OCI-LY1 (cell line): ENCODE data around the gene C1orf115.

Experiments used
- H2AFZ ChIP-seq: fragments of 200-600 bp; sonication (generic), shearing (Covaris generic); 2 replicates; pipeline ENCODE4 v1.6.0; 2014; ENCODE audit warnings: antibody characterized with exemption, mild to moderate bottlenecking, low read length
- H3F3A ChIP-seq: fragments of 200-600 bp; sonication (generic), shearing (Covaris generic); 2 replicates; pipeline ENCODE4 v1.6.0; 2014; ENCODE audit warnings: mild to moderate bottlenecking, antibody characterized with exemption, low read length, moderate library complexity; ENCODE audit not compliant: insufficient read depth
- H3K27ac ChIP-seq: fragments of 200-600 bp; sonication (generic); 2 replicates; pipeline ENCODE4 v1.5.1; 2014; ENCODE audit warnings: low read length, mixed run types, mild to moderate bottlenecking, low read depth; ENCODE audit not compliant: poor library complexity, severe bottlenecking
- H3K27me3 ChIP-seq: fragments of 200-600 bp; sonication (generic); 2 replicates; pipeline ENCODE4 v1.6.0; 2014; ENCODE audit warnings: antibody characterized with exemption, mild to moderate bottlenecking, low read length, moderate library complexity; ENCODE audit not compliant: insufficient read depth
- H3K36me3 ChIP-seq: fragments of 200-600 bp; sonication (generic); 2 replicates; pipeline ENCODE4 v1.6.1; 2014; ENCODE audit warnings: mild to moderate bottlenecking, antibody characterized with exemption, low read length, moderate library complexity, mixed read lengths; ENCODE audit not compliant: insufficient read depth
- H3K4me1 ChIP-seq: fragments of 200-600 bp; sonication (generic); 2 replicates; pipeline ENCODE4 v1.5.1; 2014; ENCODE audit warnings: mild to moderate bottlenecking, low read length, moderate library complexity; ENCODE audit not compliant: insufficient read depth, severe bottlenecking
- H3K4me2 ChIP-seq: fragments of 200-600 bp; sonication (generic), shearing (Covaris generic); 2 replicates; pipeline ENCODE4 v1.6.1; 2014; ENCODE audit warnings: low read length
- H3K4me3 ChIP-seq: fragments of 200-600 bp; sonication (generic); 2 replicates; pipeline ENCODE4 v1.5.1; 2014; ENCODE audit warnings: low read length, low read depth, mild to moderate bottlenecking, mixed read lengths; ENCODE audit not compliant: poor library complexity, severe bottlenecking
- H3K79me2 ChIP-seq: fragments of 200-600 bp; shearing (Covaris generic); 2 replicates; pipeline ENCODE4 v1.6.1; 2016; ENCODE audit warnings: mixed run types, low read length, mixed read lengths; ENCODE audit not compliant: insufficient read depth
- H3K9ac ChIP-seq: fragments of 200-600 bp; sonication (generic), shearing (Covaris generic); 2 replicates; pipeline ENCODE4 v1.6.1; 2014; ENCODE audit warnings: mild to moderate bottlenecking, low read length, mixed read lengths
- H3K9me2 ChIP-seq: fragments of 200-600 bp; sonication (generic), shearing (Covaris generic); 2 replicates; pipeline ENCODE4 v1.6.1; 2014; ENCODE audit warnings: low read depth, mild to moderate bottlenecking, low read length, mixed read lengths
- H3K9me3 ChIP-seq: fragments of 200-600 bp; shearing (Covaris generic); 2 replicates; pipeline ENCODE4 v1.6.1; 2014; ENCODE audit warnings: low read length, mixed read lengths
- H4K20me1 ChIP-seq: fragments of 200-600 bp; sonication (generic), shearing (Covaris generic); 2 replicates; pipeline ENCODE4 v1.6.0; 2016; ENCODE audit warnings: mild to moderate bottlenecking, low read length; ENCODE audit not compliant: insufficient read depth
- CTCF ChIP-seq: fragments of 200-600 bp; sonication (generic), shearing (Covaris generic); IDR thresholded peaks from 2 replicates; pipeline ENCODE4 v1.5.1; 2017; ENCODE audit warnings: mild to moderate bottlenecking, antibody characterized with exemption, low read length, moderate library complexity, mixed read lengths
- EZH2 ChIP-seq: fragments of 200-600 bp; sonication (generic), shearing (Covaris generic); IDR thresholded peaks from 2 replicates; pipeline ENCODE4 v1.8.0; 2017; ENCODE audit warnings: borderline replicate concordance, mixed run types, mild to moderate bottlenecking, antibody characterized with exemption, low read length, moderate library complexity, mixed read lengths

The C1orf115 gene

GRCh38 chr1:220727519-220727918, 37.4 kb downstream of the C1orf115 start:
- Histone ChIP-seq H3K27me3 (no peaks in the 10 kb centered on the region), H3K9ac (no peak overlapping the region), H3K4me1 (no peaks in the 10 kb centered on the region), H3K79me2 (no peaks in the 10 kb centered on the region), H3F3A (no peaks in the 10 kb centered on the region), H3K36me3 (no peaks in the 10 kb centered on the region), H3K4me3 (no peak overlapping the region), H3K27ac (no peak overlapping the region), H3K9me3 (no peaks in the 10 kb centered on the region), H3K4me2 (no peak overlapping the region), H3K9me2 (no peaks in the 10 kb centered on the region), H2AFZ (no peak overlapping the region), H4K20me1 (no peaks in the 10 kb centered on the region)
- TF ChIP-seq EZH2 (no peak), CTCF (no peak)

GRCh38 chr1:220730486-220730885, 40.3 kb downstream of the C1orf115 start:
- Histone ChIP-seq H3K4me3 (no peak overlapping the region), H3K9me2 (no peaks in the 10 kb centered on the region), H3K9ac (no peak overlapping the region), H3K9me3 (no peaks in the 10 kb centered on the region), H3K36me3 (no peaks in the 10 kb centered on the region), H3F3A (no peaks in the 10 kb centered on the region), H3K4me1 (no peaks in the 10 kb centered on the region), H3K27ac (no peak overlapping the region), H3K79me2 (no peaks in the 10 kb centered on the region), H3K27me3 (no peaks in the 10 kb centered on the region), H2AFZ (no peak overlapping the region), H4K20me1 (no peaks in the 10 kb centered on the region), H3K4me2 (no peak overlapping the region)
- TF ChIP-seq EZH2 (no peak), CTCF (no peak)

GRCh38 chr1:220732137-220732536, 42.0 kb downstream of the C1orf115 start:
- Histone ChIP-seq H3K79me2 (no peaks in the 10 kb centered on the region), H2AFZ (no peak overlapping the region), H3K27ac (no peak overlapping the region), H3F3A (no peaks in the 10 kb centered on the region), H3K4me1 (no peaks in the 10 kb centered on the region), H3K4me2 (no peak overlapping the region), H3K9me3 (no peaks in the 10 kb centered on the region), H3K9ac (no peak overlapping the region), H3K4me3 (no peak overlapping the region), H3K9me2 (no peaks in the 10 kb centered on the region), H4K20me1 (no peaks in the 10 kb centered on the region), H3K36me3 (no peaks in the 10 kb centered on the region), H3K27me3 (no peaks in the 10 kb centered on the region)
- TF ChIP-seq CTCF (no peak), EZH2 (no peak)
